Adrenal gland (tissue), 12 donors: ENCODE measurements around the gene TULP1. TPM values are rescaled to one million over a fixed set of nuclear protein-coding genes. Genes with fewer than 3 reads are reported as not detected.

Experiments
- DNase-seq, 7 donors: peaks; one replicate each; pipeline ENCODE4 v3.0.0-alpha.2; 2019 to 2020
- H3K27ac ChIP-seq, 5 donors: fragments of 200-600 bp; sonication (generic) in 4 of 5; 1 replicate in 3 of 5; 2 replicates in 2 of 5; pipeline versions ENCODE4 v1.5.1 to v1.8.0; 2016 to 2020; ENCODE audit warnings: mild to moderate bottlenecking in 1 of 5
- H3K27me3 ChIP-seq: fragments of 200-600 bp; 2 replicates; pipeline ENCODE4 v1.8.0; 2021
- H3K36me3 ChIP-seq, 2 donors: fragments of 200-600 bp; replicated peaks in 1 of 2; 1 replicate in 1 of 2; 2 replicates in 1 of 2; pipeline versions ENCODE4 v1.5.1 to v1.8.0; 2018 to 2022
- H3K4me1 ChIP-seq, 2 donors: fragments of 200-600 bp; replicated peaks in 1 of 2; 1 replicate in 1 of 2; 2 replicates in 1 of 2; pipeline versions ENCODE4 v1.5.1 to v1.8.0; 2018 to 2021
- H3K4me3 ChIP-seq, 4 donors: fragments of 200-600 bp; sonication (generic) in 3 of 4; one replicate each; pipeline ENCODE4 v1.5.1; 2016 to 2018
- H3K9me3 ChIP-seq, 3 donors: fragments of 200-600 bp; sonication (generic) in 1 of 3; replicated peaks in 1 of 3; 1 replicate in 2 of 3; 2 replicates in 1 of 3; pipeline versions ENCODE4 v1.5.1 to v1.8.0; 2016 to 2021
- POLR2A ChIP-seq, 2 donors: fragments of 450-650 bp; IDR thresholded peaks; one replicate each; pipeline ENCODE4 v1.6.1; 2017; ENCODE audit warnings: antibody characterized with exemption in 2 of 2, mild to moderate bottlenecking in 2 of 2, moderate library complexity in 1 of 2
- WGBS, 4 donors: extraction: QIAGEN DNeasy Blood & Tissue Kit in 2 of 4; methylation state at CpG; one replicate each; pipeline versions ENCODE4 v1.1.5 to v1.1.7; 2013 to 2017; 5-methylcytosine and 5-hydroxymethylcytosine counted together
- intact Hi-C, 2 donors: fragments of 100-400 bp; cut with DNase I; formaldehyde crosslinking; loops; one replicate each; pipeline versions ENCODE4 v1.14.1 to v1.15.0; 2022 to 2023
- polyA plus RNA-seq, 3 donors: library from polyadenylated mRNA; stranded (reverse); fragments of 200-250 nt in 2 of 3; fragments of 350-450 nt in 1 of 3; fragmentation: Illumina TruSeq in 1 of 3; extraction: RNeasy Lipid Tissue Mini Kit (QIAGEN cat#74804) in 1 of 3; gene quantifications; one replicate each; pipeline ENCODE4 v1.2.3, GENCODE V29; 2013 to 2014
- total RNA-seq, 9 donors: library from RNA; depleted of rRNA in 4 of 9; stranded (reverse); fragments of >200 nt in 4 of 9; fragments of 120-200 nt in 1 of 9; fragmentation: NEBNext Ultra II Directional in 1 of 9; extraction: Animal tissue kit (Norgen Biotek cat#: 25700) in 1 of 9; gene quantifications; one replicate each; pipeline versions ENCODE4 v1.1.0 to v1.2.4, GENCODE V29; 2013 to 2023
- TF ChIP-seq, protein P1 (sequence below), 6 experiments: fragments of 450-650 bp in 4 of 6; fragments of 200-600 bp in 2 of 6; sonication (generic) in 1 of 6; IDR thresholded peaks; 1 replicate in 5 of 6; 2 replicates in 1 of 6; pipeline versions ENCODE4 v1.5.1 to v1.8.0; 2016 to 2021; ENCODE audit warnings: antibody characterized with exemption in 6 of 6, mild to moderate bottlenecking in 2 of 6, moderate library complexity in 1 of 6
- donor health status: healthy with polysubstance abuse.
- donor health status: Bipolar disorder and iron deficiency.
- donor health status: DM: yes; HTN: yes; CAD: no.
- donor health status: DM: no; HTN: no; CAD: no.
- donor health status: DM: no; HTN: no; CAD: no.
- donor health status: DM: yes; HTN: yes; CAD: no.

The TULP1 gene
- total and polyA plus RNA-seq, 12 donors = 0.06 to 0.80 (median 0.07) TPM; not detected in 9

DNA sequence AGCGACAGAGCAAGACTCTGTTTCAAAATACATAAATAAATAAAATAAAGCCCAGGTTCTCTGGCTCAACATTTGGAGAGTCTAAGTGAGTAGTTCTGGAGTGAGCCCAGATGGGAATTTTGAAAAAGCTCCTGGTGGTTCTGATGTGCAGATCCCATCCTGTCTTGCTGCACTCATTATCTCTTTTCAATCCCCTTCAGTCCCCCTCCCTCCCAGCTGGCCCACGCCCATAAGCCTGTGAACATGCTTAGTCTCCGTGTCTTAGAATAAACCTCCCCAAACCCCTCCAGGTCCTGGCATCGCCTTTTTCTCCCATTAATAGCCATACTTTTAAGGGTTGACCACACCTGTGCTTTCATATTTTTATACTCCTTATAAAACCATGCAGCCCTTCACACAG is 19.4 kb upstream of the TULP1 start:
- no peak for DNase-seq
- intact Hi-C loops = no loop called here

DNA sequence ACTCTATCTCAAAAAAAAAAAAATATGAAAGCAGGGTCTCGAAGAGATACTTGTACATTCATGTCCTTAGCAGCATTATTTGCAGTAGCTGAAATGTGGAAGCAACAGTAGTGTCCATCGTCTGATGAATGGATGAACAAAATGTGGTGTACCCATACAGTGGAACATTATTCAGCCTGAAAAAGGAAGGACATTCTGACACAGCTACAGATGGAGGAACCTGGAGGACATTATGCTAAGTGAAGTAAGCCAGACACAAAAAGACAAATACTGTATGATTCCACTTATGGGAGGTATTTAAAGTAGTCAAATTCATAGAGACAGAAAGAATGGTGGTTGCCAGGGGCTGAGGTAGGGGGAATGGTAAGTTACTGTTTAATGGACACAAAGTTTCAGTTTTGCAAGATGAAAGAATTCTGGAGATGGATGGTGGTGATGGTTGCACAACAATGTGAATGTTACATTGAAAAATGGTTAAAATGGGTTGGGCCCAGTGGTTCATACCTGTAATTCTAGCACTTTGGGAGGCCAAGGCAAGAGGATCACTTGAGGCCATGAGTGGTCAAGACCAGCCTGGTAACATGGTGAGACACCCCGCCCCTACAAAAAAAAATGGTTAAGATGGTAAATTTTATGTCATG is 11.8 kb upstream of the TULP1 start:
- WGBS, 4 donors = 85 to 89% (median 87%) methylated on average over 3 of the region's 3 CpGs
- Histone ChIP-seq H3K36me3 (no peaks in the 10 kb centered on the region), H3K4me1 (peaks cover 0 to 4% of the 10 kb centered on the region in 2 donors), H3K9me3 (no peaks in the 10 kb centered on the region), H3K4me3 (no peak overlapping the region), H3K27ac (no peak overlapping the region), H3K27me3 (no peaks in the 10 kb centered on the region)
- TF ChIP-seq, protein P1, sequence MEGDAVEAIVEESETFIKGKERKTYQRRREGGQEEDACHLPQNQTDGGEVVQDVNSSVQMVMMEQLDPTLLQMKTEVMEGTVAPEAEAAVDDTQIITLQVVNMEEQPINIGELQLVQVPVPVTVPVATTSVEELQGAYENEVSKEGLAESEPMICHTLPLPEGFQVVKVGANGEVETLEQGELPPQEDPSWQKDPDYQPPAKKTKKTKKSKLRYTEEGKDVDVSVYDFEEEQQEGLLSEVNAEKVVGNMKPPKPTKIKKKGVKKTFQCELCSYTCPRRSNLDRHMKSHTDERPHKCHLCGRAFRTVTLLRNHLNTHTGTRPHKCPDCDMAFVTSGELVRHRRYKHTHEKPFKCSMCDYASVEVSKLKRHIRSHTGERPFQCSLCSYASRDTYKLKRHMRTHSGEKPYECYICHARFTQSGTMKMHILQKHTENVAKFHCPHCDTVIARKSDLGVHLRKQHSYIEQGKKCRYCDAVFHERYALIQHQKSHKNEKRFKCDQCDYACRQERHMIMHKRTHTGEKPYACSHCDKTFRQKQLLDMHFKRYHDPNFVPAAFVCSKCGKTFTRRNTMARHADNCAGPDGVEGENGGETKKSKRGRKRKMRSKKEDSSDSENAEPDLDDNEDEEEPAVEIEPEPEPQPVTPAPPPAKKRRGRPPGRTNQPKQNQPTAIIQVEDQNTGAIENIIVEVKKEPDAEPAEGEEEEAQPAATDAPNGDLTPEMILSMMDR (IDR thresholded peaks at IDR 0.05) = no peak
- no peak for TF ChIP-seq POLR2A (IDR thresholded peaks at IDR 0.05)
- intact Hi-C loops = no loop called here
- no peak for DNase-seq

More for the DNA sequence above, 19.4 kb upstream of the TULP1 start:
- no peaks in the 10 kb centered on the region for H3K4me1 ChIP-seq
- H3K27ac ChIP-seq = no peak overlapping the region
- H3K4me3 ChIP-seq = no peak overlapping the region
- no peaks in the 10 kb centered on the region for H3K9me3 ChIP-seq
- 82 to 88% (median 84%) methylated on average over 4 of the region's 4 CpGs for WGBS, 4 donors
- no peaks in the 10 kb centered on the region for H3K27me3 ChIP-seq
- H3K36me3 ChIP-seq = no peaks in the 10 kb centered on the region
- TF ChIP-seq, protein P1 (IDR thresholded peaks at IDR 0.05) = no peak
- no peak for TF ChIP-seq POLR2A (IDR thresholded peaks at IDR 0.05)

DNA sequence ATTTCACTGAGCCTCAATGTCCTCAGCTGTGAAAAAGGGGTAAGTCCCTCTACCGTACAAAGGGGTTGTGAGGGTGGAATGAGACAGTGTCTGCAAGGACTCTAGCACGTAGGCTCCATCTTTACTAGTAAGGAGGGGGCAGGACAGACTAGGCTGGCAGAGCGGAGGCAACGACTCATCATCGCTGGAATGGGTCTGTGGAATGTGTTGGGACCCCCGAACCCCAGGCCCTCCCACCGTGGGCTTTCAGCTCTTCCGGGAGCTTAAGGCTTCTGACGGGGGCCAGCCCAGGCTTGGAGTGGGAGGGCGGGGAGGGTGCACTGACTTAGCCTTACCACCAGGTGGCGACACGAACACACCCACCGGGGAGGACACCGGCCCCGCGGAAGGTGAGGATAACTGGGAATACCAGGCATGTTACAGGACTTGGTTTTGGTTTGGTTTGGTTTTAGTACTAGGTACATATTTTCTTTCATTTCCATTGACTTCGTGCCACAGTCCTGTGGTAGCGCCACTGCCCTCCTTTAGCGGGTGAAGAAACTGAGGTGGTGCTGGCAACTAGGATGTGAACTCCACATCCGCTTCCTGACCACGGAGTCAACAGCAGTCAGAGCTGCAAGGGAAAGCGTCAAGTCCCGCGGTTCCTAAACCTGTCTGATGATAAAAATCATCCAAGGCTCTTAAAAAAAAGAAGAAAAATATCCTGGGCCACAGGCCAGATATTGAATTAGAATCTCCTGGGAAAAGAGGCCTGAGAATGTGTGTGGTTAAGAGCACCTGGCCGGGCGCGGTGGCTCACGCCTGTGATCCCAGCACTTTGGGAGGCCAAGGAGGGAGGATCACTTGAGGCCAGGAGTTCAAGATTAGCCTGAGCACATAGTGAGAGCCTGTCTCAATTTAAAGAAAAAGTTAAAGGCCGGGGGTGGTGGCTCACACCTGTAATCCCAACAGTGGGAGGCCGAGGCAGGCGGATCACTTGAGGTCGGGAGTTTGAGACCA is 10.3 kb upstream of the TULP1 start:
- Histone ChIP-seq H3K4me3 (peak overlapping the region in 1 of 4 donors; percentile 20), H3K27ac (no peak overlapping the region), H3K4me1 (peaks cover 0 to 4% of the 10 kb centered on the region in 2 donors), H3K27me3 (no peaks in the 10 kb centered on the region), H3K36me3 (no peaks in the 10 kb centered on the region), H3K9me3 (no peaks in the 10 kb centered on the region)
- TF ChIP-seq, protein P1 (IDR thresholded peaks at IDR 0.05) = peak; percentile 89 to 99 (median 96)
- TF ChIP-seq POLR2A (IDR thresholded peaks at IDR 0.05) = no peak
- intact Hi-C loops = loop anchor here (2.0 kb wide), 1 partner anchor 216 kb away; no protein-coding TSS in a partner anchor
- peak; percentile 68 to 88 (median 73) for DNase-seq
- 33 to 38% (median 36%) methylated on average over 26 to 32 of the region's 32 CpGs for WGBS, 4 donors

DNA sequence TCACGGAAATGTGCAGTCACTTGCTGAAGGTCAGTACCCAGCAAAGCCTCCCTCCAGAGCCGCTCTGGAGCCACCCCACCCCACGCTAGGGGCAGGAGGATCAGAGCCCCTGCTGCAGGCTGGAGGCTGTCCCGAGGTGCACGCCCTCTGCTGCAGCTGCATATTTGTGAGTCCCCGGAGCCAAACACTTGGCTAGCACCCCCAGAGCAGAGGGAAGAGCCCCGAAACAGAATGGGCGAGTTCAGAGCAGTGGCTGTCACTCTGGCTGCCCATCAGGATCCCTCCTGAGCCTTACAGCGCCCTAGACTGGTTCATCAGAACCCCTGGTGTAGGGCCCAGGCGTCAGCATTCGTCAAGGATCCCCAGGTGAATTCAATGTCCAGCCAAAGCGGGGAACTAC is 9.5 kb upstream of the TULP1 start:
- 56 to 87% (median 66%) methylated on average over 3 to 12 of the region's 12 CpGs for WGBS, 4 donors
- H3K27me3 ChIP-seq = no peaks in the 10 kb centered on the region
- no peak overlapping the region for H3K27ac ChIP-seq
- no peak for DNase-seq
- H3K9me3 ChIP-seq = no peaks in the 10 kb centered on the region
- H3K4me1 ChIP-seq = peaks cover 0 to 4% of the 10 kb centered on the region in 2 donors
- H3K4me3 ChIP-seq = no peak overlapping the region
- TF ChIP-seq POLR2A (IDR thresholded peaks at IDR 0.05) = no peak
- TF ChIP-seq, protein P1 (IDR thresholded peaks at IDR 0.05) = no peak
- no peaks in the 10 kb centered on the region for H3K36me3 ChIP-seq
- intact Hi-C loops = loop anchor here (2.0 kb wide), 1 partner anchor 217 kb away; no protein-coding TSS in a partner anchor
